ENCODE measurements around the gene CCT6B. TPM values are rescaled to one million over a fixed set of nuclear protein-coding genes. Genes with fewer than 3 reads are reported as not detected.

Gene CCT6B
- total and polyA plus RNA-seq, 2 of the 13 experiments (the other 11 are each of a cell fraction or from before 2014, with no cell fraction given): 0.41 to 1.4 TPM

- no peak for TF ChIP-seq ZNF407 (CRISPR knock-in tag; IDR thresholded peaks at IDR 0.05; ENCODE audit: not compliant biosample characterization)
- no peak for TF ChIP-seq KDM1A (CRISPR knock-in tag; IDR thresholded peaks at IDR 0.05)
- TF ChIP-seq MTA1 (CRISPR knock-in tag; IDR thresholded peaks at IDR 0.05; ENCODE audit: borderline replicate concordance): no peak
- TF ChIP-seq SETDB1 (CRISPR knock-in tag; IDR thresholded peaks at IDR 0.05; ENCODE audit: borderline replicate concordance): no peak
- TF ChIP-seq ZNF451 (CRISPR knock-in tag; IDR thresholded peaks at IDR 0.05): no peak
- TF ChIP-seq NR2C2 (CRISPR knock-in tag; IDR thresholded peaks at IDR 0.05; ENCODE audit: borderline replicate concordance): no peak
- no peak for TF ChIP-seq MBNL3 (CRISPR knock-in tag; conservative IDR thresholded peaks at IDR 0.05)
- TF ChIP-seq, protein P1, sequence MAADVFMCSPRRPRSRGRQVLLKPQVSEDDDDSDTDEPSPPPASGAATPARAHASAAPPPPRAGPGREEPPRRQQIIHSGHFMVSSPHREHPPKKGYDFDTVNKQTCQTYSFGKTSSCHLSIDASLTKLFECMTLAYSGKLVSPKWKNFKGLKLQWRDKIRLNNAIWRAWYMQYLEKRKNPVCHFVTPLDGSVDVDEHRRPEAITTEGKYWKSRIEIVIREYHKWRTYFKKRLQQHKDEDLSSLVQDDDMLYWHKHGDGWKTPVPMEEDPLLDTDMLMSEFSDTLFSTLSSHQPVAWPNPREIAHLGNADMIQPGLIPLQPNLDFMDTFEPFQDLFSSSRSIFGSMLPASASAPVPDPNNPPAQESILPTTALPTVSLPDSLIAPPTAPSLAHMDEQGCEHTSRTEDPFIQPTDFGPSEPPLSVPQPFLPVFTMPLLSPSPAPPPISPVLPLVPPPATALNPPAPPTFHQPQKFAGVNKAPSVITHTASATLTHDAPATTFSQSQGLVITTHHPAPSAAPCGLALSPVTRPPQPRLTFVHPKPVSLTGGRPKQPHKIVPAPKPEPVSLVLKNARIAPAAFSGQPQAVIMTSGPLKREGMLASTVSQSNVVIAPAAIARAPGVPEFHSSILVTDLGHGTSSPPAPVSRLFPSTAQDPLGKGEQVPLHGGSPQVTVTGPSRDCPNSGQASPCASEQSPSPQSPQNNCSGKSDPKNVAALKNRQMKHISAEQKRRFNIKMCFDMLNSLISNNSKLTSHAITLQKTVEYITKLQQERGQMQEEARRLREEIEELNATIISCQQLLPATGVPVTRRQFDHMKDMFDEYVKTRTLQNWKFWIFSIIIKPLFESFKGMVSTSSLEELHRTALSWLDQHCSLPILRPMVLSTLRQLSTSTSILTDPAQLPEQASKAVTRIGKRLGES (CRISPR knock-in tag; IDR thresholded peaks at IDR 0.05; ENCODE audit: borderline replicate concordance): no peak
- TF ChIP-seq EHMT2 (IDR thresholded peaks at IDR 0.05; ENCODE audit: borderline replicate concordance, low read depth, low read length): no peak
- TF ChIP-seq MXD4 (CRISPR knock-in tag; IDR thresholded peaks at IDR 0.05): 0 out of 2 replicates have a peak, but pooled peaks have one; percentile 1
- TF ChIP-seq AGO2 (optimal IDR thresholded peaks at IDR 0.05; ENCODE audit: low read depth, low read length): peak; percentile 89
- TF ChIP-seq SP5 (CRISPR knock-in tag; IDR thresholded peaks at IDR 0.05; ENCODE audit: borderline replicate concordance, low read depth): no peak
- no peak for TF ChIP-seq EP300 (IDR thresholded peaks at IDR 0.05; ENCODE audit: low read depth in 2 of 2, low read length in 2 of 2)
- no peak for TF ChIP-seq EP300 (CRISPR knock-in tag; IDR thresholded peaks at IDR 0.05; ENCODE audit: borderline replicate concordance)
- no peak; the same call in 1 of the 2 replicates for TF ChIP-seq ZNF367 (CRISPR knock-in tag; IDR thresholded peaks at IDR 0.05; ENCODE audit: borderline replicate concordance)
- no peak for TF ChIP-seq DPF2 (CRISPR knock-in tag; IDR thresholded peaks at IDR 0.05; ENCODE audit: borderline replicate concordance, low read depth)
Measured at GRCh38 chr17:34980681-34981537, 19.6 kb upstream of the CCT6B start (continued).
